Right hindlimb (tissue), 1 donor: Measurements from ENCODE around the gene AFF2.

Experiments
- DNase-seq: peaks from one replicate; pipeline ENCODE4 v3.0.0-alpha.2; 2018

The AFF2 gene

DNA sequence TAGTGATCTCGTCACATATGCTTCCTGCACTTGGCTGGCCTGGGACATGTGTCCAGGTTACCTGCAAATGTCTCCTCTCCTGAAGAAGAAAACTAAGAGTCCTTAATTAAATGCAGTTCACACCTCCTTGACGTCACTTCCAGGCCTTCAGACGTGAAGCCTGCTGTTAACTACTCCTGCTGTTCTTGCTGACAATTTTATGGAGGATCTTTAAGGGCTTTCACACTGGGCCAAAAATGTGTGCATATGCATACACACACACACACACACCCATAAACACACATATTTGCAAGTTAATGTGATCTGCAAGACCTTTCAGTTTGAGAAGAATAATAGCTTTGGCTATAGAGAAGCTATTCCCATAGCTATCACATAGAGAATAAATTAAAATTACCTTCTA, 267.9 kb downstream of the AFF2 start:
- DNase-seq: no peak

DNA sequence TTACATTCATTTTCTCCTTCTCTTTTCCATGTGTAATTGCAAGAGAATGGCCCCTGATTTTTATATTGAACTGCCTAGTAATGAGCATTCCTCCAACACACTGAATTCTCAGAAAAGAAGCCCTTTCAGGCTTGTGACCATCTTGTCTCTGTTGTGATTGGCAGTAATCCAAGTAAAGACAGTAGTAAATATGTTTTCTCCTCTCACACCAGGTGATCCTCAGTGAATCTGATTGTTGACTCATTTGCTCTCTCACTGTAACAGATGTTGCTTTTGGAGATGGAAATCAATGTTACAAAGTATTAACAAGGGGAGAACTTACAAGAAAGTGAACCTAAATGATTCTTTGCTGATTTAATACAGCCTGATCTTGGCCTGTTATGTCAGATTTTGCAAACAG, 271.0 kb downstream of the AFF2 start:
- no peak for DNase-seq

DNA sequence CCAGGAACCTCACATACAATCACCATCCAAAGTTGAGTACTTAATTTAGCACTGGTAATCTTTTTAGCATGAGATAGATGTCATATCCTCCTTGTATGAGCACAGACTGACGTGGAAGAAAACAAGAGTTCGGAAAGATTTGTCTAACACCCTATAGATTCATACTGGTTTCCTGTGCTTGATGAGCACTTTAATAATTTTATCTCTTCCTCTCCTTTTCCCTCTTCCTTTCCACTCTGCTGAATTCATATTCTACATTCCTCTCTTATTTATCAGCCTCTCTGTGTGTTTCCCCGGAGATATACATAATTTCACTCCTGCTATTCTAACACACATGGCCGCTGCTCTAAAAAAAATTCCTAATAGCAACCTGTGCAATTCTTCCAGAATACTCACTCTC, 273.9 kb downstream of the AFF2 start:
- DNase-seq: no peak

DNA sequence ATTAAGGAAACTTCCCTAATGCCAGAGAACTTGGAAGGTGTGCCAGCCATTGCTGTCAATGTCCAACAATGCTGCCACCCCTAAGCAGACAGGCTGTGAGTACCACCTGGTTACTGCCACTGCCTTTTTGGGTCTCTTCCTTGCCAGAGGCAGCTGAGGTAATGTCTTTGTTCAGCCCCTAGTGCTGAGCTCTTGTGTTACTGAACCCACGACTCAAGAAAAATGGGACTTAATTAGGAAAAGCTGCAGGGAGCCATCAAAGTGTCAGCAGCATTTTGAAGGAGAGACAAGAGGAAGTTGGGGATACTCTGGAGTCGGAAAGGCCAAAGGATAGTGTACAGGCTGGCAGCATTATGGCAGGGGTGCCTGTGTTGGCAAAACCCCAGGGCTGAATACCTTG, 283.7 kb downstream of the AFF2 start:
- DNase-seq: no peak

DNA sequence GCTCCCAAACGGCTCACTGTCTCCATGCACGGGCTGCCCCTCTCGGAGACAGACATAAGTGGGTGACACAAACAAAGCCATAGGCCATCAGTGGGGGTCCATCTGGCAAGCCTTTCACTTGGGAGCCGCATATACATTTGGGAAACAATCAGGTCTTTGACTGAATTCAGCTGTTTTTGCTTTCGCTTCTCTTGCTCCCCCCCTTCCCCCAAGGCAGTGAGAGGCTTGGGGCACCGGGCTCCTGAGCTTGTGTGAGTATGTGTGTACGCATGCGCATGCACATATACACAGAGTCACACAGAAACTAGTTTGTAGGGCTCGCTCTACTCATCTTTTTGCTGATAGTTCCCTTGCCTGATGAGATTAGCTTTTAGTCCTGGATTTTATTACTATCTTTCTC, 284.4 kb downstream of the AFF2 start:
- no peak for DNase-seq

DNA sequence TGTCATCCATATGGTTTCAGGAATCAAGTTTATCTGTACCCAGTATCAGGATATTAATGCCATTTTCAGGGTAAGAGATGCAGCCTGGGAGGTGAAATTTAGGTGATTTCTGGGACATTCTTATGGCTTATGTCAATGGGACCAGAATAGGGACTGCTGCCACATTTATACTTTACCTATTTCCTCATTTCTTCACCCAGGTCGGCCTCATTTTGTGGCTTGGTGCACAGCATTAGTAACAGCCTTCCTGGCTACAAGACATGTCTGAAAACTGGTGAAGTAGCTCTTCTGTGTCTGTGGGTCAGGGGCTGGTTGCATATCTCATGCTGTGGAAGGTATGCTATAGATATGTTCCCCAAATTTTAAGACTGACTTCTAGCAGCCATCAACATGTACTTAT, 284.8 kb downstream of the AFF2 start:
- no peak for DNase-seq

DNA sequence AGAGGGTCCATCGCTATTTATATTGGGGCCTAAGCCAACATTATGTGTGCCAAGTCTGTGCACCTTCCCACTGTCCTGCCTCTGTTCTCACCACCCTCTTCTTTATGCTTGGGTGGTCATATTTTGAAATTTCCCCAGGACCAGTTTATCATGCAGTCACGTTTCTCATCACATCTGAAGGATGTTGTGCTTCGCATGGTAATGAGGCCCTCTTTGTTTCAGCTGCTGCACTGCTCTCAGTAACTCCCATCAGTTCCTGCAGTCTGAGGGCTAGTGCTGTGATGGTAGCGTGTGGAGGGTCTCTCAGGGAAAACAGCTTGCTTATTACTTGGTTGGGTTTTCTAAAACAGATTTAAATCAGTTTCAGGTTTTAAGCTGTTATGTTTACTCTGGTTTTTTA, 288.0 kb downstream of the AFF2 start:
- DNase-seq: no peak

DNA sequence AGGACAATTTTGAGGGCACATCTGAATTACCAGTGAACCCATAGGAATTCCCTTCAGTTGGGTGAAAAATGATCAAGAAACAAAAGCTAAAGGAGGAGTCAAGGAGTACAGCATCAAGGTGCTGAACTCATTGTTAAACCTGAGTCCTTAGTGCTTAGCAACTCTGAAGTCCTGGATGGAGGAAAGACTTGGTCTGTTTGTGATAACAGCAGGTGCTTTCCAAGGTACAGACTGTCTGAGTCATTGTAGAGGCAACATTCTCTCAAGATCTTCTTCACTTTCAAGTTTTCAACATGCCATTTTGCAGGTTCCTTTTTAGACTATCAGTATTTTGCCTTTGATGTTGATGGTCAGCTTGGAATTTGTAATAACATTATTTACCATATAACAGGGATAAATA, 293.9 kb downstream of the AFF2 start:
- DNase-seq: no peak

DNA sequence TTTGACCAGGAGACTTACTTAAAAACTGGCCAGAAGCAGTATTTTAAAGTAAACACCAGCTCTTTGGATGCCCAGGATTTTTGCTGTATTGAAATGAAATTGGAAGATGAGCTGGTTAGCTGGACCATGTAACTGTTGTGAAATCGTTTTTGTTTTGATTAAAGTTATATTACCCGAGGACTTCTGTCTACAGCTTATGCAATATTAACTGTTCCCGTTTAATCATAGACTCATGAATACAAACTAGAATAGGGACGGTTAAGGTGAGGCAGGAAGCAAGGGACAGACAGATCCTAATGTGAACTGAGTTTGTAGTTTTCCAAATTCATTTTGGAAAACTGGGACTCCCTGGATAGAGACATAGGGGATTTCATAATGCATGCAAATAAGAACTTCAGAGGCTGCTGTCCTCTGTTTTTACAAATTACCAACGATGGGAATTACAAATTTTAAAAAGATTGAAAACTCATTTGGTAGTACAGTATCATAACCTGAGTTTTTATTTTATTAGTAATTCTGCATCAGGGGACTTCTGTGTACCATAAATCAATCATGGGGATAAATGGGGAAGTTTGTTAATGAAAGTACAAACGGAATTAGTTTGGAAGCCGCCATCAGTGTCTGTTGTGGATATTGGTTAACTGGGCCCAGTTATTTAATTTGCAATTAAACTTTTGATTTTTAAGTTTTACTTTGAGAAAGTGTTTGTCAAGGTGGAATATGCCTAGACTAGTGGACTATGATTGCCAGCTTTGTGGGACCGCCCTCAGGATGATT, 304.4 kb downstream of the AFF2 start:
- DNase-seq: no peak

DNA sequence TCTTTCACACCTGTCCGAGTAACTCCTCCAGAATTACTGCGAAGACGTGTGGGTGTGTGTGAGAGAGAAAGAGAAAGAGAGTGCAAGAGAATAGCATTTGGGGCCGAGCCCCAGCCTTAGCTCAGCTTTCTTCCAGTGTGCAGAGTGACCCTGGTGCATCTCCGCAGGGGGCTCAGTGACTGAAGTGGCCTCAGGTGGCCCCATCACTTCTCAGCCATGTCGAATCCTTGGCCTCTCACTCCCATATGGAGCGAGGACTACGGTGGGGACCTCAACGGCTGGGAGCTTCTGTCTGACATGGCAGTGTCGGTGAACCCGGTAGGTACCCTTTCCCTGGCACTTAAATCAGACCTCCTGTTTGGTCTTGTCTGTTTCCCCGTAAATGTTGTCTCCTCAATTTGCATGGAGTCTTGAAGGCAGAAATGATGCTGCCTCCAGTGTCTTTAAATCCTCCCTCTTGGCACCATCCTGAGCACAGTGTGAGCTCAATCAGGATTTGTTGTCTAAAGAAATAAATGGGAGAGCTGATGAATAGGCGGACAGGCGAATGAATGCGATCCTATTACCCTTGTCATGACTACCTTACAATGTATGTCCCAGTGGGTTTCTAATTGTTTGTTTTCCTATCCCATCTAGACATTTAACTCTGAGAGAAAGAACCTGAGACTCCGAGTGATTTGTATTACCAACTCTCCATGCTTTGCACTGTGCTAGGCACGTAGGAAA, 305.9 kb downstream of the AFF2 start:
- no peak for DNase-seq

DNA sequence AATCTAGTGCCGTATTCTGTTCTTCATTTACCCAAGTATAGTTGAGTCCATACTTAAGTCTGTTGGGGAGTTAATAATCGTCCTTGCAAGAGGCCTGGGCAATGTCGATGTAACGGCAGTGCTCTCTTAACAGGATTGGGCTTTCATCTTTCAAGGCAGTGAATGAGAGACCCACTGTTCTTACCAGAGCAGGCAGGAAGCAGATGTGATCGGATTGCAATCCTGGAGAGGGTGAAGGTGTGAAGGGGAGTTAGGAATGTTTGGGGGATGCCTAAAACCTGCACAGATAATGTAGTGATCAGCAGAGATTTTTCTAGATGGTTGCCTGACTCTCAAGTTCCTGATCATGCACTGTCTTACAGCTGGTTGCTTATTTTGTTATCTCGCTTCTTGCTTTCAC, 308.4 kb downstream of the AFF2 start:
- no peak for DNase-seq

DNA sequence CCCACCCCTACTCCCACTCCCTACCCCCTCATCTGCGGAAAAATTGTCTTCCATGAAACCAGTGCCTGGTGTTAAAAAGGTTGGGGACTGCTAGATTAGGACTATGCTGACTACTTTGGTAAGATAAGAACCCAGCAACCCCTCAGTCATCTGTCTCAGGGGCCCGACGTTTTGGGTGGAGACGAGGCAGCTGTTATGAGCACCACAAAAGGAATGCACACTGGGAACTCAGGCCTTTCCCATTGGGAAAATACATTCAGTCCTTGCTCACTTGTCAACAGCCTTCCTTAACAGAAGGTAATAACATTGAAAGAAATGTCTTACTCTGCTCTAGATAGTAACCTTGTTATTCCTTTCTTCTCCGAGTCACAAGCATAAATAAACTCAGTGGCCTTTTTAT, 310.8 kb downstream of the AFF2 start:
- no peak for DNase-seq

DNA sequence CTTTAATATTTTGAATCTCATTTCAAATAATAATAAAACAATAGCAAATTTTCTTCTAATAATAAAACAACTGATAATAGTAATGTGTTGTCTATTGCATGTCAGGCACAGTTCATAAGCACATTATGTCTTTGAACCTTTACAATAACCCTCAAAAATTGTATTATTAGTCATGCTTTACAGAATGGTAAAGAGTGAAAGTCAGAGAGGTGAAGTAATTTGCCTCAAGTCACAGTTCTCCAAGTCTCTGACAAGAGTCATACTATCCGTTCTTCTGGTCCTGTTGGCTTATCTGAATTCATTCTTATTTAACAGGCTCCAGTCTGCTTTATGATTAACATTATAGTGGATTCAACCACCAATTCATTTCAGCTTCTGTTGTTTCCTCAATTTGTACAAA, 313.0 kb downstream of the AFF2 start:
- no peak for DNase-seq

DNA sequence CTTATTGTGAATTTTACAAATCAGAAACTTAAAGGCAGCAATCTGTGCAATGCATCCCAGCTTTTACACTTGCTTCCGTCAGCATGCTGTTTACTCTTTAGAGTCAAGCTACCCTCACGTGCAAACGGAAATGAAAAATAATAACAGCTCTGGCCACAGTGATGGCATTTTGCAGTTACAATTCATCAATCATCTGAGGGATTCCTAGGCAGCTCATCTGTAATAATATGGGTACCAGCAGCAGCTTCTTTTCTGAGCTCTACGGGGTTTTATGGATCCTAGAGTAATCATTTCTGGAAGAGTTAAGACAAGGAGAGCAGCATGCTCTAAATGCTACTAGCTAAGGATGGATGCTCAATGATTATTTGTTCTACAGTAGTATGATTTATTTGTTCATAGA, 313.6 kb downstream of the AFF2 start:
- no peak for DNase-seq

DNA sequence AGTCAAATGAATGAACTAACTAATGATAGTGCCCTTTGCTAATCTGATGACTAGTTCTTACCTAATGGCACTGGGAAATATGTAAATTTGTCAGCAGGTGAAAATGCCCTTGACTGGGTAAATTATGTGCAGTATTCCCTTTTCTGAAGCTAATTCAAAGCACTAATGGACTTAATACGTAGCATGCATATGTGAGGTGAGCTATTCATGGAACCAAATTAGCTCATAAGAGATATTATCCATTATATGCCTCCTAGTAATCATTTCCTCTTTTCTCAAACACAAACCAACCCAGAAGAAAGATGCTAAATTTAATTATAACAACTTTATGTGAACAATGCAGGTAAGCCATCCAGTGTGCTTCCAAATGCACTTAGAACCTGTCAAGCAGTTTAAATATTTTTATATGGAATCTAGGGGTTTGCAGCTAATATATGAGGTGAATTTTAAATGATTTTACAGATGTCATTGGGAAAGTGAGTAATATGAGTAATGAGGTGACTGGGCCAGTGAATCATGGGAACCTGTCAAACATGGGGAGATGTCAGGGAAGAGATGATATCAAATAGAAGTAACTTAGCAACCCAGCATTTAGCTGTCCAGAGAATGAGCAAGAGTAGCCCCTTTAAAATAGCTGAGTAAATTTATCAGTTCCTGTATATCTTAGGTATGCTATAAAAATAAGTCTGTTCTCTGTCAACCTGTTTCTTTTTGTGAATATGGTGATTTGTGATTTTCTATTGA, 315.0 kb downstream of the AFF2 start:
- DNase-seq: no peak

DNA sequence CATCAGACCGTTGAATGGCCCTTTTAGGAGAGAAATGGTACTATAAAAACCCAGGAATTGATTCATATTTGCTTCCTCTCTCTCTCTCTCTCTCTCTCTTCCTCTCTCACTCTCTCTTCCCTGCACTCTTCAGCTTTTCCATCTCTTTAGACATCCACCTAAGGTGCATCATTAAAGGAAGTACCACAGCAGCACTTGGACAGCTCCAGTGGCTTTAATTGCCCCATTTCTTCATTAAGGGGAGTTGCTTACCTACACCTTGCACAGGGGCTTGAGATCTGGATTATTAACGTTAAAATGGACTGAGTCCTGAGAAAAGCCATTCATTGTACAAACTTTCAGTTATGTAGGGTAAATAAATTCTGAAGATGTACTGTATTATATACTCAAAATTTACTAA, 323.6 kb downstream of the AFF2 start:
- no peak for DNase-seq

DNA sequence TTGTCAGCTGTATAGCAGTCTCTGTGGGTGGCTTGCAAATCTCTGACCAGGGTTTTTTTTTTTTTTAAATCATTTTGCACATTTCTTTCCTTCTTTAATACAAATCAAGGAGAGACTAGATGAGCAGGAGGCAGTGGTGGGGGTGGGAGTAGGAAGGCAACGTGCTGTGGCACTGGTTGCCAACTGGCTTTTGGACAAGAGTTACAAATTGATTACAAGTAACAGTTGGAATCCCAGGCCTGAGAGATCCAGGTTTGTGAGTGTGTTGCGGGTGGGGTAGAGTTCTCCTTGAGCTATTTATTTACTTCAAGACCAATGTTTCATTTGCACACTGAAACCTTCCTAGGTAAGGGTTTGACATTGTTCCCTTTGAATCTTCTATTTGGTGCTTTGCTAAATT, 325.3 kb downstream of the AFF2 start:
- DNase-seq: no peak

DNA sequence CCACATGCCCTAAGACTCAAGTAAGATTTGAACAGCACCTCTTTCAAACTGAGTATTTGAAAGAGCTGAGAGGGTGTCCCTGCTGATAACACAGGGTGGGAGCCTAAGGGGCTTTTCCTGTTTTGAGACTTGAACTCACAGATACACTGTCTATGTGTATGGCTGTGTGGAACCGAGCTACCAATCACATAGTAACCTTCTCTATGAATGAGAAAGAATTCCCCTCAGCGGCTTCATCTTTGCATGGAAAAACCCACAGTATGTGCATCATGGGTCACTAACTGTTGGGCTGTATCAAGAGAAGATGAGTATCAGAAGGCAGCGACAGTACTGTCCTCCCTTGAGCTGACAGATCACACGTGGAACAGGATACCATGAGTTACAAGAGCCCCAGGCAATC, 336.3 kb downstream of the AFF2 start:
- no peak for DNase-seq

DNA sequence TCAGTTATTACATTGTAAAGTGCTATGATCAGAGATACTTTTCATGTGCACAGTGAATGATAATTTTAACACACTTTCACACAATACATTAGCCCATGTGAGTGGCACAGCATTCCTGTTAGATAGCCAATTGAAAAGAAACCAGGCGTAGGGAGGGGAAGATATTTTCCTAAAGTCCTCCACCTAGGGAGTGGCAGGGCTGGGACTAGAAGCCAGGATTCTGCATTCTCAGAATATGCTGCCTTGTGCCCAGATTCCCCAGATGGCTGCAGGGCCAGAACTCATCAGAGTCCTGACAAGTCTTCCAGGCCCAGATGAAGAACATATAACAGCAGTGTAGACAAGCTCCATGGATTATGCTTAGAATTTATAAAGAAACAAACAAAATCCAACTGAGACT, 350.2 kb downstream of the AFF2 start:
- no peak for DNase-seq

DNA sequence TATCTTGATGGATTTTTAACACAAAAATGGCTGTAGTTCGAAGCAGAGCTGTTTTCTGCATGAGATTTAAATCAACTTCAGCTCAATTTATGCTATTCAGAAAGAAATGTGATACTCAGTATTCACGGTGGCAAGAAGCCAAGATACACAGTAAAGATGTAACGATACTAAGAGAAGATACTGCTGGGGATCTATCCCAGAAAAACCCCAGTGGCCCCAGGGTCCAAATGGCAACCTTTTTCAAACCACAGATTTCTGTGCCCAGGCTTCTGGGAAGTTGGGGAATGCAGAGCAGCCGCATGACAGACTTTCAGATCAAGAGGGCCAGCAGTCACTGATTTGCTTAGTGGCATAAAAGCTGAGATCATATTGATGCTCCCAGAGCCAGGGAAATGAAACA, 353.9 kb downstream of the AFF2 start:
- peak; percentile 21 for DNase-seq

DNA sequence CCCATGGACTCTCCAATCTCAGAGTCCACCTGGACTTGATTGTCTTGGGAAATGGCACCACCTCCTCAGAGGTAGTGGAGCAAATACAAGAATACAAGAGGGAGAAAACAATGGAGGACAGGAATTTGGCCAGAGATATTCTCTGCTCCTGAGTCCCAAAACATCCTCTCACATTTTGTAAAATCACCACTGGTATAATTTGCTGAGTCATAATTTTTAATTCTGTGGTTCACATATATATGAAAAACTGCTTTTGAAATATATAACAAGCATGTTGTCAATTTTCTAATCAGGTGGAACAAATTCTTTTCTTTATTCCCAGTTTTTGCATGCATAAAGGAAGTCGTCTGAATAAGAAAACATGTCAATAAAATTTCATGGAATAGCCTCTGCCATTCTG, 356.1 kb downstream of the AFF2 start:
- DNase-seq: no peak

DNA sequence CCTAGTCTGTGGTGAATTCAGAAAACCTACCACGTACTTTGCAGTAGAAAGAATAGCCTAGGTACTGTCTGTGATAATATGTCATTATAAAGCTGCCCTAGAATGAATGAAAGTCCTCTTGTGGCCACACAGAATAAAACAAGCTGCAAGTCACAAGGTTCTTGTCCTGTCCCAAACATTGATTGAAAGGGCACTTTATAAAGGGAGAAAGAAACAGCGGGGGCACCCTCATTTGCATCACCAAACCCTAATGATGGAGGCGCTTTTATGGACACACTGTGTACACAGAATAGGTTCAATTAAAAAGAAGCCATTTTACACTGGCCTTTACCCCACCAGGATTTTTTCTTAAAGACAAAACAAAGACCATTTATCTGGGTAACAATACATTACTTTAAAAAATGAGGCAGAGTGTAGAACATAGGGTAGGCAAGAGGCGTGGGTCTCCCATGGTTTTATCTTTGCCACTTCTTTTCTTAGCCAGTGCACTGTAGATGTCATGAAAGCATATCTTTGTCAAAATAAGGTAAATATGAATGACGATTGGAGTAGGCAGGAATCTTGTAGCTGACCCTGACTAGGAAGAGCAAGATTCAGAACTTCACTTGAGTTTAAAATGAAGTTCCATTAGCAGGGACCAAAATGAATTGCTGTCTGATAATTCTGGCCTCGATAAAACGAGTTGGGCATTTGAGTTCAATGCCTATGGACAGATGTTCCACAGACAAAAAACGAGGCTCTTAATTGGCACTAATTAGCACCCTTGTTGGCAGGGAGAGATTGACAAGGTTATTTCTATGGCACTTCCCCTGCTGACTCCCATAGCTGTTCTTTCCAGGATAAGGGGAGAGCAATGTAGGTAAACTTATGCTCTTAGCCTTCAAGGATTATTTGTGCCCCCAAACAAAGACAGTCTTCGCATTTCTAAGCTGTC, 365.1 kb downstream of the AFF2 start:
- DNase-seq: no peak

DNA sequence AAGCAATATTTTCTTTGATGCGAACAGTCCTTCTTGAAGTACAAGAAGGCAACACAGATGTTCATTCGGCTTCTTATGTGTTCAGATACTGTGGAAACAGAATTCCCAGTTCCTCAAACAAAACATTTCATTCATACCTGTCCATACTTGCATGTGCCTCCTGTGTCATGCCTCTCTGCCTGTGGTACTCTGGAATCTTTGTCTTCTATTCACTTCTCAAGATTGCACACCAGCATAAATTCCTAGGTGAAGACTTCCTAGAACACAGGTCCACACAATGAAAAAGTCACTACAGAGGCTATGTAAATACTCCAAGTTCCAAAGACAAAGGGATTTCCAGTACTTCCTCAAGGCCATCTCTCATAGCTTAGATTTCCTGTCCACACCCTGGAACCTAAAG, 367.2 kb downstream of the AFF2 start:
- no peak for DNase-seq
